ENCODE measurements around the gene ANO3. TPM values are rescaled to one million over a fixed set of nuclear protein-coding genes. Genes with fewer than 3 reads are reported as not detected.

ANO3 gene
- total RNA-seq, 4 donors from 2014 or later: 0.18 to 0.47 TPM; not detected in 2

- TF ChIP-seq, protein P1, sequence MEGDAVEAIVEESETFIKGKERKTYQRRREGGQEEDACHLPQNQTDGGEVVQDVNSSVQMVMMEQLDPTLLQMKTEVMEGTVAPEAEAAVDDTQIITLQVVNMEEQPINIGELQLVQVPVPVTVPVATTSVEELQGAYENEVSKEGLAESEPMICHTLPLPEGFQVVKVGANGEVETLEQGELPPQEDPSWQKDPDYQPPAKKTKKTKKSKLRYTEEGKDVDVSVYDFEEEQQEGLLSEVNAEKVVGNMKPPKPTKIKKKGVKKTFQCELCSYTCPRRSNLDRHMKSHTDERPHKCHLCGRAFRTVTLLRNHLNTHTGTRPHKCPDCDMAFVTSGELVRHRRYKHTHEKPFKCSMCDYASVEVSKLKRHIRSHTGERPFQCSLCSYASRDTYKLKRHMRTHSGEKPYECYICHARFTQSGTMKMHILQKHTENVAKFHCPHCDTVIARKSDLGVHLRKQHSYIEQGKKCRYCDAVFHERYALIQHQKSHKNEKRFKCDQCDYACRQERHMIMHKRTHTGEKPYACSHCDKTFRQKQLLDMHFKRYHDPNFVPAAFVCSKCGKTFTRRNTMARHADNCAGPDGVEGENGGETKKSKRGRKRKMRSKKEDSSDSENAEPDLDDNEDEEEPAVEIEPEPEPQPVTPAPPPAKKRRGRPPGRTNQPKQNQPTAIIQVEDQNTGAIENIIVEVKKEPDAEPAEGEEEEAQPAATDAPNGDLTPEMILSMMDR (IDR thresholded peaks at IDR 0.05): no peak
- no peak for TF ChIP-seq POLR2A (IDR thresholded peaks at IDR 0.05)
- no peaks in the 10 kb centered on the region for H3K27me3 ChIP-seq
- H3K27ac ChIP-seq: no peak overlapping the region
- no peak overlapping the region for H3K4me3 ChIP-seq
- no peak for DNase-seq
- H3K36me3 ChIP-seq: no peaks in the 10 kb centered on the region
- H3K4me1 ChIP-seq: no peaks in the 10 kb centered on the region
- H3K9me3 ChIP-seq: peaks cover 0 to 8% (median 0%) of the 10 kb centered on the region in 4 donors
Measured at GRCh38 chr11:26365284-26365683, 33.4 kb downstream of the ANO3 start.

DNA sequence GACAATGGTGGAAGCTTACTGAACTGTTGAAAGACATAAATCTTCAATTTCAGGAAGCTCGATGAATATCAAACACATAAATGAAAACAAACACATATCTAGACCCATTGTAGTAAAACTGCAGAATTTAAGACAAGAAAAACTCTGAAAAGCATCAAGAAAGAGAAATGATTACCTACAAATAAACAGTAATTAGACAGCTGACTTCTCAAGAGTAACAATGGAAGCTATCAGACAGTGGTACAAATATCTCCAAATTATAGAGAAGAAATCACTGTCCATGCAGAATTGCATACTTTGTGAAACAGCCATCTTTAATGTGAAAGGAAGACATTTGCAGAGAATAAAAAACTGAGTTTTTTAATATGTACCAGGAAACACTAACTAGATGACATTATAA lies 45.7 kb downstream of the ANO3 start:
- H3K27me3 ChIP-seq: no peaks in the 10 kb centered on the region
- H3K9me3 ChIP-seq: no peaks in the 10 kb centered on the region
- no peaks in the 10 kb centered on the region for H3K4me1 ChIP-seq
- no peaks in the 10 kb centered on the region for H3K36me3 ChIP-seq
- DNase-seq: no peak
- no peak overlapping the region for H3K4me3 ChIP-seq
- no peak for TF ChIP-seq POLR2A (IDR thresholded peaks at IDR 0.05)
- TF ChIP-seq, protein P1 (IDR thresholded peaks at IDR 0.05): no peak
- H3K27ac ChIP-seq: no peak overlapping the region

- Histone ChIP-seq H3K27ac (no peak overlapping the region), H3K27me3 (no peaks in the 10 kb centered on the region), H3K36me3 (no peaks in the 10 kb centered on the region), H3K4me1 (no peaks in the 10 kb centered on the region), H3K4me3 (no peak overlapping the region), H3K9me3 (no peaks in the 10 kb centered on the region)
- no peak for DNase-seq
- TF ChIP-seq, protein P1 (IDR thresholded peaks at IDR 0.05): no peak
- no peak for TF ChIP-seq POLR2A (IDR thresholded peaks at IDR 0.05)
Measured at GRCh38 chr11:26399336-26399735, 67.4 kb downstream of the ANO3 start.

DNA sequence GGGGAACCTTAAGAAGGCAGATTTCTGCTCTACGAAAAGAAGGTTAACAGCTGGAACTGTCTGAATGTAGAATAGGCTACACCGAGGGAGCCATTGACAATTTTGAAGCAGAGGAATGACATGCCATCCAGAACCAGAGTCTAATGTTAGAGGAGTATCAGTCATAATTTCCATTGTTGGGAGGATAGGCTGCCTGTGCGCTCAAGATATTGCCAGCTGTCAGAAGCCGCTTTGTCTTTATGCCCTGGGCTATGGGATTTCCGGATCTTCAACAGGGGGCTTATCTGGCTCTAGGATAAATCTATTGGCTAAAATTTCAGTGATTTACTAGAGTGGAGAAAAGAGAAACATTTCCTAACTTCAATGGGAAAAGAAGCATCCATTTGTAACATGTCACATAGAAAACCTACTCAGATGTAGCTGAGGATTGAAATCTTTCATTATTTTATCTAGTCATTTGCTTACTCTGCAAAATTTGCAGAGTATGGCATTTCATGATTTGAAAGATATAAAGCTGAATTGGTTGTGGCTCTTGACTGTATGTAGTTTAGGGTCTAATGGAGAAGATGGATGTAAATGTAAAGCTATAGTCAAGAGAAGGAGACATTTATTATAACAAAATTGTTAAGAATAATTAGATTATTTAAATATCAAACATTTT lies 78.9 kb downstream of the ANO3 start:
- TF ChIP-seq, protein P1 (IDR thresholded peaks at IDR 0.05): no peak
- no peak for TF ChIP-seq POLR2A (IDR thresholded peaks at IDR 0.05)

GRCh38 chr11:26412955-26413354 lies 81.0 kb downstream of the ANO3 start:
- Histone ChIP-seq H3K9me3 (no peaks in the 10 kb centered on the region), H3K4me3 (no peak overlapping the region), H3K27ac (no peak overlapping the region), H3K36me3 (no peaks in the 10 kb centered on the region), H3K27me3 (no peaks in the 10 kb centered on the region), H3K4me1 (no peaks in the 10 kb centered on the region)
- TF ChIP-seq, protein P1 (IDR thresholded peaks at IDR 0.05): no peak
- DNase-seq: no peak

More for the DNA sequence above, 78.9 kb downstream of the ANO3 start:
- Histone ChIP-seq H3K4me1 (no peaks in the 10 kb centered on the region), H3K9me3 (no peaks in the 10 kb centered on the region), H3K4me3 (no peak overlapping the region), H3K36me3 (no peaks in the 10 kb centered on the region), H3K27ac (no peak overlapping the region), H3K27me3 (no peaks in the 10 kb centered on the region)
- DNase-seq: no peak
